PFSK-1 (cell line): Measurements from ENCODE around the gene STUM.

Experiments
- FOXP2 ChIP-seq: optimal IDR thresholded peaks from 2 replicates; pipeline ENCODE3; 2011; ENCODE audit warnings: borderline replicate concordance, control low read depth, inconsistent platforms; ENCODE audit not compliant: insufficient read depth; ENCODE audit errors: extremely low read length, extremely low read depth
- POLR2AphosphoS5 ChIP-seq: IDR thresholded peaks from 2 replicates; pipeline ENCODE4 v1.6.1; 2012; ENCODE audit warnings: low read depth, mild to moderate bottlenecking, control low read depth, low read length, moderate library complexity
- SIN3A ChIP-seq: IDR thresholded peaks from 2 replicates; pipeline ENCODE4 v1.6.1; 2012; ENCODE audit warnings: mild to moderate bottlenecking, low read length, moderate library complexity, borderline replicate concordance; ENCODE audit not compliant: insufficient read depth
- TAF1 ChIP-seq: IDR thresholded peaks from 2 replicates; pipeline ENCODE4 v1.6.1; 2012; ENCODE audit warnings: low read length, control low read depth, borderline replicate concordance; ENCODE audit not compliant: insufficient read depth
- TF ChIP-seq, protein P1 (sequence below), 2 experiments: IDR thresholded peaks; 2 replicates each; pipeline versions ENCODE4 v1.6.1 to v1.8.0; 2011 to 2012; ENCODE audit warnings: low read depth in 2 of 2, low read length in 2 of 2, control low read depth in 1 of 2, inconsistent platforms in 1 of 2, mild to moderate bottlenecking in 1 of 2, moderate library complexity in 1 of 2; ENCODE audit not compliant: insufficient read depth in 1 of 2

Gene STUM

GRCh38 chr1:226555092-226555491, 6.5 kb downstream of the STUM start:
- TF ChIP-seq SIN3A (no peak), TAF1 (no peak), FOXP2 (no peak), POLR2AphosphoS5 (no peak)
- TF ChIP-seq, protein P1, sequence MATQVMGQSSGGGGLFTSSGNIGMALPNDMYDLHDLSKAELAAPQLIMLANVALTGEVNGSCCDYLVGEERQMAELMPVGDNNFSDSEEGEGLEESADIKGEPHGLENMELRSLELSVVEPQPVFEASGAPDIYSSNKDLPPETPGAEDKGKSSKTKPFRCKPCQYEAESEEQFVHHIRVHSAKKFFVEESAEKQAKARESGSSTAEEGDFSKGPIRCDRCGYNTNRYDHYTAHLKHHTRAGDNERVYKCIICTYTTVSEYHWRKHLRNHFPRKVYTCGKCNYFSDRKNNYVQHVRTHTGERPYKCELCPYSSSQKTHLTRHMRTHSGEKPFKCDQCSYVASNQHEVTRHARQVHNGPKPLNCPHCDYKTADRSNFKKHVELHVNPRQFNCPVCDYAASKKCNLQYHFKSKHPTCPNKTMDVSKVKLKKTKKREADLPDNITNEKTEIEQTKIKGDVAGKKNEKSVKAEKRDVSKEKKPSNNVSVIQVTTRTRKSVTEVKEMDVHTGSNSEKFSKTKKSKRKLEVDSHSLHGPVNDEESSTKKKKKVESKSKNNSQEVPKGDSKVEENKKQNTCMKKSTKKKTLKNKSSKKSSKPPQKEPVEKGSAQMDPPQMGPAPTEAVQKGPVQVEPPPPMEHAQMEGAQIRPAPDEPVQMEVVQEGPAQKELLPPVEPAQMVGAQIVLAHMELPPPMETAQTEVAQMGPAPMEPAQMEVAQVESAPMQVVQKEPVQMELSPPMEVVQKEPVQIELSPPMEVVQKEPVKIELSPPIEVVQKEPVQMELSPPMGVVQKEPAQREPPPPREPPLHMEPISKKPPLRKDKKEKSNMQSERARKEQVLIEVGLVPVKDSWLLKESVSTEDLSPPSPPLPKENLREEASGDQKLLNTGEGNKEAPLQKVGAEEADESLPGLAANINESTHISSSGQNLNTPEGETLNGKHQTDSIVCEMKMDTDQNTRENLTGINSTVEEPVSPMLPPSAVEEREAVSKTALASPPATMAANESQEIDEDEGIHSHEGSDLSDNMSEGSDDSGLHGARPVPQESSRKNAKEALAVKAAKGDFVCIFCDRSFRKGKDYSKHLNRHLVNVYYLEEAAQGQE (IDR thresholded peaks at IDR 0.05; ENCODE audit: insufficient read depth in 1 of 2, low read depth in 2 of 2, low read length in 2 of 2), result no peak

GRCh38 chr1:226557424-226557823, 8.9 kb downstream of the STUM start:
- no peak for TF ChIP-seq POLR2AphosphoS5
- TF ChIP-seq FOXP2, result no peak
- no peak for TF ChIP-seq TAF1
- TF ChIP-seq SIN3A, result no peak
- TF ChIP-seq, protein P1 (IDR thresholded peaks at IDR 0.05; ENCODE audit: insufficient read depth in 1 of 2, low read depth in 2 of 2, low read length in 2 of 2), result no peak

- TF ChIP-seq FOXP2 (no peak), POLR2AphosphoS5 (no peak), SIN3A (no peak), TAF1 (no peak)
- TF ChIP-seq, protein P1 (IDR thresholded peaks at IDR 0.05; ENCODE audit: insufficient read depth in 1 of 2, low read depth in 2 of 2, low read length in 2 of 2), result no peak
Observed at GRCh38 chr1:226558036-226558650, 9.6 kb downstream of the STUM start.

GRCh38 chr1:226560243-226560642, 11.7 kb downstream of the STUM start:
- TF ChIP-seq, protein P1 (IDR thresholded peaks at IDR 0.05; ENCODE audit: insufficient read depth in 1 of 2, low read depth in 2 of 2, low read length in 2 of 2), result no peak
- TF ChIP-seq FOXP2, result no peak
- TF ChIP-seq SIN3A, result no peak
- no peak for TF ChIP-seq TAF1
- TF ChIP-seq POLR2AphosphoS5, result no peak

- no peak for TF ChIP-seq POLR2AphosphoS5
- TF ChIP-seq SIN3A, result no peak
- TF ChIP-seq FOXP2, result no peak
Observed at GRCh38 chr1:226562989-226563388, 14.4 kb downstream of the STUM start.

DNA sequence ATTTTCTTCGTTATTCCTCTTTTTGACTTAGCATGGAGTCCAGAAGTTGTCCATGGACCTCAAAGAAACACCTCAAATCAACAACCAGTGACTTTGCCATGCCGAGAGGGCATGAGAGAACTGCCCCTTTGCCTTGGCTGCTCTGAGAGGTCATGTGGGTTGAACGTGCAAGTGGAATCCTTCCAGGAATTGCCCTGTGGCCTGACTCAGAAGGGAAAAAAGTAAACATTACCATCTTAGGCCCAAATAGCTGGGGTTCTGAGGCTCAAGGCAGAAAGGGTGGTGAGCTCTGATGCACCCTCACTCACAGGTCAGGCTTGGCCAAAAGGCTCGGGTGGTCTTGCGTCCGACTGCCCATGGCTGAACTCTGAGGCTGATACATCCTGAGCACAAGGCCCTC, 15.1 kb downstream of the STUM start:
- TF ChIP-seq SIN3A (no peak), FOXP2 (no peak), TAF1 (no peak), POLR2AphosphoS5 (no peak)
- TF ChIP-seq, protein P1 (IDR thresholded peaks at IDR 0.05; ENCODE audit: insufficient read depth in 1 of 2, low read depth in 2 of 2, low read length in 2 of 2), result no peak
